ENCODE measurements around the gene BEST4.
A peak's percentile ranks its signal among the peaks of the same experiment; 100 is the strongest.
"Not testable (repeated sequence)": the region's sequence is repeated elsewhere in the genome, so short reads cannot be mapped to it uniquely, and the experiment has no call there.

The BEST4 gene

GRCh38 chr1:44819196-44819607, 31.2 kb upstream of the BEST4 start:
- no peak for DNase-seq (ENCODE audit: low read depth)

GRCh38 chr1:44817771-44818495, 30.0 kb upstream of the BEST4 start:
- DNase-seq (ENCODE audit: low read depth), result no peak

GRCh38 chr1:44817307-44817706, 29.3 kb upstream of the BEST4 start:
- no peak for DNase-seq (ENCODE audit: low read depth)

GRCh38 chr1:44815926-44816325, 28.0 kb upstream of the BEST4 start:
- not testable (repeated sequence) for DNase-seq (ENCODE audit: low read depth)

- DNase-seq (ENCODE audit: low read depth), result no peak
Observed at GRCh38 chr1:44812822-44813543, 25.0 kb upstream of the BEST4 start.

DNA sequence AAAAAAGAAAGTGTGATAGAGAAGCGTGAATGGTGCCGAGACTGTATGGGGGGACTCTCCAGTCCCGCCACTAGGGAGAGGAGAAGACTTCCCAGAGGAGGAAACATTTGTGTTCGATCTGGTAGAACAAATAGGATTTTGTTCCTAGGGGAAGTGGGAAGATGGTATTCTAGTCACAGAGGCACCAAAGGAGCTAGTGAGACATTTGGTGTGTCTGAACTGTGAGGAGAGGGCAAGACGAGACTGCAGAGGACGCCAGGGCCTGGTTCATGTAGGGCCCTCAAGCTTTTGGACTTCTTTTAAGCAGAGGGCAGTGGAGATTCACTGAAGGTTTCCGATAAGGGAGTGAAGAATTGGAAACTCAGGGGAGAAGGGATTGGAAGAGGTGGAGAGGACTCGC, 23.3 kb upstream of the BEST4 start:
- DNase-seq (ENCODE audit: low read depth), result no peak

GRCh38 chr1:44810762-44811105, 22.8 kb upstream of the BEST4 start:
- not testable (repeated sequence) for DNase-seq (ENCODE audit: low read depth)

DNA sequence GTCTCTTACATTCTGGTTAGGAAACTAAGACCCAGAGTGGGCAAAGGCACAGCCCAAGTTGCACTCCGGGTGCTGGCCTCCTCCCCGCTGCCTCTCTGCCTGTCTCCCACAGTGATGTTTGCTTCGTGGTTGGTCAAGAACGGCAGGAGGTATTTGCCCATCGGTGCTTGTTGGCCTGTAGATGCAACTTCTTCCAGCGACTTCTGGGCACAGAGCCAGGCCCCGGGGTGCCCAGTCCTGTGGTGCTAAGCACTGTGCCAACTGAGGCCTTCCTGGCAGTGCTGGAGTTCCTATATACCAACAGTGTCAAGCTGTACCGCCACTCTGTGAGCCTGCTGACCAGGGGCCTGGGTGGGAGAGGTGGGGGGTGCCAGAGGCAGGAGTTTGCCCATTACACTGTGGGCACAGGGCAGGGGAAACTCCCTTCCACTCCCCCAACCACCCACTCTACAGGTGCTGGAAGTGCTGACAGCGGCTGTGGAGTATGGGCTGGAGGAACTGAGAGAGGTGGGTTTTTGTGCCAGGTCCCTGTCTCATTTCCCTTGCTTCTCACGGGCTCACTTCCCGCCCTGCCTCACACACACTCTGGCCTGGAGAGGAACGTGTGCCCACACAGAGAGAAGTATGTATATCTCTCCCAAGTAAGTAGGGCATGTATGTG, 22.3 kb upstream of the BEST4 start:
- no peak for DNase-seq (ENCODE audit: low read depth)

GRCh38 chr1:44808938-44809917, 21.3 kb upstream of the BEST4 start:
- no peak for DNase-seq (ENCODE audit: low read depth)

- peak; percentile 86 for DNase-seq (ENCODE audit: low read depth)
Observed at GRCh38 chr1:44808063-44808937, 20.3 kb upstream of the BEST4 start, which contains the start of gene BTBD19. BTBD19 (plus strand) TSS chr1:44808523; CDS start chr1:44808821, 298 bp downstream.

DNA sequence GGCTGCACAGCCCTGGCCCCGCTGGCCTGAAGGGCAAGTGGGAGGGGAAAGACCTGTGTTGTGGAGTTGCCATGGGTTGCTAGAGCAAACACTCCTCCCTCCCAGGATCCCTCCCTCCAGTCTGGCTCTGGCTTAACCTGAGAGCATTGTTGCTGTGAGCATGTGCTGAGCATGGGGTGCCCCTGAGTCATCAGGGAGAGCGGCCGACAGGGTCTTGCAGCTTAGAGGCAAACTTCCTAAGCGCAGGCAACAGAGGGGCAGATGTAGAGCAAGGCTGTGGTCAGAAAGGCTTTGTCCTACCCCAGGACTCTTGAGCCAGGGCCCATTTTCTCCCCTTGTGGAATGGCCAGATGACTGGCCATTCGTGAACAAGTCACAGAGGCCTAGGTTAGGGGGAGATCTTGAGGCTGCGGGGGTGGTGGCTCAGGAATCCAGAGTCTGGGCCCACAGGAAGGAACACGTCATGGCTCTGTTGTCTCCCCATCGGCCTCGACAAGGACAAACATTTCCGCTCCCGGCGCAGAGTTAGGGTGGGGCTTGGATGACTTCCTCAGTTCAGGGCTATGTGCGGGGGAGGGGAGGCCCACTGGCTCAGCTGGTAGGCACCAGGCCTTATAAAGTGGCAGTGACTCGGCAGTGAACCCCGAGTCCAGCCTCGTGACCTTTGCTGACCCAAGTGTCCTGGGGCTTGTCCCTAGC, 19.5 kb upstream of the BEST4 start:
- DNase-seq (ENCODE audit: low read depth), result peak; percentile 100

- no peak for DNase-seq (ENCODE audit: low read depth)
Observed at GRCh38 chr1:44806704-44807363, 18.9 kb upstream of the BEST4 start, which contains the start of gene DYNLT4. DYNLT4 (minus strand) TSS chr1:44807351; CDS start chr1:44806668, 683 bp downstream.

GRCh38 chr1:44806025-44806703, 18.2 kb upstream of the BEST4 start:
- no peak for DNase-seq (ENCODE audit: low read depth)

DNA sequence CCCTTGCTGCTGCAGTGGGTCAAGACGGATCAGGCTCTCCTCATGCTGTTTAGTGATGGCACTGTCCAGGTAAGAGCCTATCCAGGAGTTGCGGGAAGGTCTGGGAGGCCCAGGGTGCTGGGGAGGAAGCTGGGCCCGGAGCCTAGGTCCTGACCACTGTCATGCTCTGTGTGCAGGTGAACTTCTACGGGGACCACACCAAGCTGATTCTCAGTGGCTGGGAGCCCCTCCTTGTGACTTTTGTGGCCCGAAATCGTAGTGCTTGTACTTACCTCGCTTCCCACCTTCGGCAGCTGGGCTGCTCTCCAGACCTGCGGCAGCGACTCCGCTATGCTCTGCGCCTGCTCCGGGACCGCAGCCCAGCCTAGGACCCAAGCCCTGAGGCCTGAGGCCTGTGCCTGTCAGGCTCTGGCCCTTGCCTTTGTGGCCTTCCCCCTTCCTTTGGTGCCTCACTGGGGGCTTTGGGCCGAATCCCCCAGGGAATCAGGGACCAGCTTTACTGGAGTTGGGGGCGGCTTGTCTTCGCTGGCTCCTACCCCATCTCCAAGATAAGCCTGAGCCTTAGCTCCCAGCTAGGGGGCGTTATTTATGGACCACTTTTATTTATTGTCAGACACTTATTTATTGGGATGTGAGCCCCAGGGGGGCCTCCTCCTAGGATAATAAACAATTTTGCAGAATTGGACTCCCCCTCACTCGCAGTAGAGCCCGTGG, 17.5 kb upstream of the BEST4 start:
- DNase-seq (ENCODE audit: low read depth), result no peak

GRCh38 chr1:44803312-44804095, 15.5 kb upstream of the BEST4 start:
- DNase-seq (ENCODE audit: low read depth), result no peak

DNA sequence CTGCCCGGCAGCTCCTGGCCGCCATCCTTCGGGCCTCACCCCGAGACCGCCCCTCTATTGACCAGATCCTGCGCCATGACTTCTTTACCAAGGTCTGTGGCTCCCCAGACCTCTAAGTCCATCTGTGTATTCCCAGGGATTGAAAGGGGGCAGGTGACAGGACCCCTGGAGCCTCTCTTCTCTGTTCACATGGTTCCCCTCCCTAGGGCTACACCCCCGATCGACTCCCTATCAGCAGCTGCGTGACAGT, 15.0 kb upstream of the BEST4 start:
- DNase-seq (ENCODE audit: low read depth), result no peak

- DNase-seq (ENCODE audit: low read depth), result no peak
Observed at GRCh38 chr1:44802306-44803061, 14.5 kb upstream of the BEST4 start.

Data from GM04504 (cell line).